GM18517 (cell line): Measurements from ENCODE around the gene KLHL17.

ENCODE experiments used
- ATAC-seq: cut with Tn5 transposase; IDR thresholded peaks from one replicate; pipeline ENCODE4 v1.9.1; 2021; ENCODE audit warnings: mild to moderate bottlenecking, moderate library complexity; ENCODE audit not compliant: unreplicated experiment

Gene KLHL17

DNA sequence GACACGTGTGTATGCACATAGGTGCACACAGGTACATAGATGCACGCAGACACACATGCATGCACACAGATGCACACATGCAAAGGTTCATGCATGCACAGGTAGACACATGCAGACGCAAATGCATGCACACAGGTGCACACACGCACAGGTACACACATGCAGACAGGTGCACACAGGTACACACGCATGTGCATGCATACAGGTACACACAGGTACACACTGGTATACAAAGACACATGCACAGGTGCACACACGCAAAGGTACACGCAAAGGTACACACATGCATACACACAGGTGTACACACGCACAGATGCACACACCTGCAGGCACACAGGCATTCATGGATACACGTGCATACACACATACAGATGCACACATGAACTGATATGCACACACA, 10.1 kb upstream of the KLHL17 start:
- no peak for ATAC-seq

DNA sequence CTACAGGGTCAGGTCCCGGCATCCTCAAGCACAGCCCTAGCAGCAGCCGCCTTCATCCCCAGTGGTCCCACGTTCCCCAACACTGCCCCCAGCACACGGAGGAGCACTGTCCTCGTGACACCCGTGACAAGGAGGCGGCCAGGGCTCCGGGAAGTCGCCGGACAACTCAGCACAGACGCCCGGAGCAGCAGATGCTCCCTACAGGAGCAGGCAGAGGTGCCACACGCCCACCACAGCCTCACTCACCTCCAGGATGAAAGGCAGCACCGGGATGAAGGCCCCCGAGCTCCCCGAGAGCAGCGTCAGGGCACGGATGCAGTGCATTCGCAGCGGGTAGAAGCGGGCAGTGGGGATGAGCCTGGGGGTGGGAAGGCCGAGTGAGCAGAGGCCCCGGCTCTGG, 9.5 kb upstream of the KLHL17 start:
- no peak for ATAC-seq

DNA sequence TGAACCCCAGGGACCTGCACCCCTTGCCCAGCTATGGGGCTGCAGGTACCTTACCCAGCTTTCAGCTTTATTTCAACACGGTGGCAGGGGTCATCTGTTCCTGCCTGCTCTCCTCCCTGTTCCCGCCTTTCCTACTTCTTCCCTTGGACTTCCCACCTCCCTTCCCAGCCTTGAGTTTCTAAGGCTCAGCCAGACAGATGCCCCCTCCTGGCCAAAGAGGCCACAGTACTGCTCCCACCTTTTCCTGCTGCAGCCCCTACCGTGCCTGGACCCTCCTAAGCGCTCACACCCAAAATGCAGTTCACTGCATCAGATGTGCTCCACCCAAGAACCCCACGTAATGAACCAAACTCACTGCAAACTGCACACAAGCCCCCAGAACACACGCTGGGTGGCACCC, 9.0 kb upstream of the KLHL17 start:
- no peak for ATAC-seq

DNA sequence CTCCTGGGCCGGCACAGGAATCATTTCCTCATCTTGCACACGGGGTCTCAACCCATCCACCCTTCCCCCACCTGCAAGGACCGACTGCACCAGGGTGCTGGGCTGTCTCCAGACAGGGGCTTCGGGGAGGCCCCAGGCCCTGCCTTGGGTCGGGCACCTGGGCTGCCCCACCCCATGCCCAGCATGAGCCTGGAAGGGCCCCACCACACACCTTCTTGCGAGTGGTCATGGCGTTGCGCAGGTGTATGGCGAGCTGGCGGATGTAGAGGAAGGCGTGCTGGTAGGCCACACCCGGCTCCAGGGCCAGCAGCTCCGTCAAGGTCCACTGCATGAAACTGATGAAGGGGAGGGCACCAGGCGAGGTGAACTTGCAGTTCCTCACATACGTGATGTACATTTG, 8.2 kb upstream of the KLHL17 start:
- no peak for ATAC-seq

DNA sequence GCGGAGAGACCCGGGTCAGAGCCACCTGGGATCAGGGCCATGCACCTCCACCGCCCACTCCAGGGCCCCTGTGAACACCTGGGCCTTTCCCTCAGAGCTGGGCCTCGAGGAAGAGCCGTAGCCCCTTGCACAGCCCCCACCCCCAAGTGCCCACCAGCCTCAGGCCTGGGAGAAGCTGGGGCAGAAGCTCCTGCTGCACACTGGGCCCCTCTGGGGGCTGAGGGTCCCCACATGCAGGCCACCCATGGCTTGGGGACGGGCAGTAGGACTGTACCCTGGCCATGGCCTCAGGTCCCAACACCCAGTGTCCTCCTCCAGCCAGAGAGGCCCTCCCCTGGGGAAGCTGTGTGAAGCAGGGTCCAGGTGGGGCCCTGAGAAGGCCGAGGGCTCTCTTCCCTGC, 7.8 kb upstream of the KLHL17 start:
- ATAC-seq, result no peak

DNA sequence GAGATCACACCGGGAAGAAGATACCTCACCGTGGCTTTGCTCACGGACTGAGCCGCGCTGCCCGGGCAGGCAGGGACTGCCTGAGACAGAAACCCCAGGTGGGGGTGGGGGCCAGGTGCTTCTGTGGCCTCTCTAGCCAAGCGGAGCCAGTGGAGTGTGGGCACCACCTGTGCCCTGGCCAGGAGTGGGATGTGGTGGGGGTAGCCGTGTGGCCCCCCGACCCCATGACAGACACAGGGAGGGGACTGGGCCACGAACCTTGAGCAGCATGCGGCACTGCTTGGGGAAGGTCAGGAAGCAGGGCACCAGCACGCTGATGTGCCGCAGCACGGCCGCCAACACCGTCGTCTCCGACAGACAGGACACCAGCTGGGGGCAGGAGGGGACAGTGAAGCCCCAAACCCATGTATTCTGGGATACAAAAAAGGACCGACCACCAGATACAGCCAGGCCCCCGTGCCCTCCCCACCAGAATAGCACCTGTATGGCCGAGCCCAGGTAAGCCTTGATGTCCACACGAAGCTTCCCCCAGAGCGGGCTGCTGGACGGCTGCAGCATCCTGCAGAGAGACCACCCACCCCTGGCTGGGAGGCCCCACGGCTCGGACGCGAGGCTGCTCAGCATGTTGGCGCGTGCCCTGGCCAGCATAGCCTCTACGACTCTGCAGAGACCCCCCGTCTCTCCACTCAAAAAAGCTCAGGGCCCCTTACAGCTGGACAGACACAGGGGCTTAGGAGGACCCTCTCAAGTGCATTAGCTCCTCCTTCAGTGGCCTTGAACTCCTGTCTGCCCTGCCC, 6.7 kb upstream of the KLHL17 start:
- ATAC-seq, result no peak

DNA sequence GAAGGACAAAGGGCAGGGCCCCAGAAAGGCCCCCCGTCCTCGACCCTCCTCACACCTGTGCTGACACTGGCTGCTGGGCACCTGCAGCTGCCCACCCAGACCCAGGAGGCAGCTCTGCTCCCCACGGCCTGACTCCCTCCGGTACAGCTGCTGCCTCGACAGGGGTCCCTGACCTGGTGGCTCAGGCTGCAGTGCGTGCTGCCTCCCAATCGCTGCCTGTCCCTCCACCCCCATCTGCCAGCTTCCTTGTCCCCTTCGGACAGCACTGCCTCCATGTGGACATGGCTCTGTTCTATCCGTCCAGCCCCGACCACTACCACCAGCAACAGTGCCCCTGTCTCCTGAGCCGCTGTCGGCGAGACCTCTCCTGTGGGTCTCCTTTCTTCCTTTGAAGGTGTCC, 5.5 kb upstream of the KLHL17 start:
- ATAC-seq, result no peak

DNA sequence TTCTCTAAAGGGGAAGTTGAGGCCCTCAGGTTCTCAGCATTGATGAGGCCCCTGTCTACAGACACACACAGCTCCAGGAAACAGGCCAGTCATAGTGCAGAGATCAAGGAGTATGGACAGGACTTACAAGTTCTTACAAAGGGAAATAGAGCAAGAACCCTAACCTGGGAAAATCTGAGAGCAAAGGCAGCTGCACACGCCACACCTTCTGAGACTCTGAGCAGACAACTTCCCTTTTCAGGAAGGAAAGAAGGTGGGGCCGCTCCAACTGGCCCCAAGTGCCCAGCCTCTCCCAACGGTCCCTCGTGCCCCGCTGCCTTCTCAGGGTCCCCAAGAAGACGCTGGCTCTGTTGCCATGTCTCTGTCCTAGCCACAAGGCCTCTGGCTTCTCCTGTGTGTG, 4.9 kb upstream of the KLHL17 start:
- no peak for ATAC-seq

DNA sequence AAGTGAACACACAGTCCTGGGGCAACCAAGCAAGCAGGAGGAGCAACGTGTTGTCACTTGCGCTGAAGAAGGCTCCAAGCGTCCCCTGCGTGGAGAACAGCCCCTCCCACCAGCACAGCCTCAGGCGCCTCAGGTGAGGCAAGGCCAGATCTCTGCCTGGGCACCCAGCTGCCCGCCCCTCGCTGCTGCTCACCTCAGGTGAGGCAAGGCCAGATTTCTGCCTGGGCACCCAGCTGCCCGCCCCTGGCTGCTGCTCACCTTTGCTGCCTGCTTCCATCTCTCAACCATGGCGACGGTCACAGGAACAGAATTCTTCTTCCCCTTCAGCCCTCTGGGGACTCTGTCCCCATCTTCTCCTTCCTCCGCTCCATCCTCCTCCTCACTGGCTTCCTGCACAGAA, 3.7 kb upstream of the KLHL17 start:
- no peak for ATAC-seq

DNA sequence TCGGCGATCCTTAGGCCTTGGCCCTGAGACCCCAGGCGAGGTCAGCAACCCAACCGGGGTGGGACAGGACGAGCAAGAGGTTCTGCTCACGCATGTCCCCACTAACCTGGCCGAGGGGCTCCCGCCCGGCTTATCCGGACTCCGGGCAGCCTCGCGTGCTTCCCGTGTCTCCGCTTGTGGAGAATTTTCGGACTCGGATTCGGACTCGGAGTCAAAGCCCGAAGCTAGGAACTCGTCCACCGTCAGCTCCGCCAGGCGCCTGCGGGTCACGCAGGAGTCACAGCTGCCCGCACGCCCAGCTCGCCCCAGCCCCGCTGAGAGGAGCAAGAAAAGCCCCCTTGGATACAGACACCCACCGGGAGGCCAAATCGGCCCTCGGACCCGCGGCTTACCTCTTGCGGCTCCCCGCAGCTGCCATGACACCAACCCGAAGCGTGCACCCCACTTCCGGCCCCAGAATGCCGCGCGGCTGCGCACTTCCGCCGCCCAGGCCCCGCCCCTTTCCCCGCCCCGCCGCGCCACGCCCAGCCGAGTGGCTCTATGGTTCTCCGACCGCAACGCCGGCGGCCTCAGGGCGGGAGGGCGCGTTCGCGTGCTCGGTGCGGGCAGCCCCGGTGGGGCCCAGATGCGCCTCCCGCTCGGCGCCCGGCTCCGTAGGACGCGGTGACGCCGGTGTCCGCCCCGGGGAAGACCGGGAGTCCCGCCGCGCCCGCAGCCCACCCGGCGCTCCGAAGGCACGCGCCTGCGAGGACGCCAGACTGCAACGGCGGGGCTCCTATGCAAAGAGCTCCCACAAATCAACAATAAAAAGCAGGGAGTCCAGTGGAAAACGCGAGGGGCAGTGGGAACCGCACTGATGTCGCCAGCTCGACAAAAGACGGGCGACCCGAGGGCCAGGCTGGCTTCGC, 1.3 kb upstream of the KLHL17 start, which contains the start of gene NOC2L:
Gene NOC2L (minus strand): TSS at position 434 of the 908 bp plus-strand sequence. CDS start 16 bp downstream, at position 418.
- ATAC-seq, result peak; percentile 57

DNA sequence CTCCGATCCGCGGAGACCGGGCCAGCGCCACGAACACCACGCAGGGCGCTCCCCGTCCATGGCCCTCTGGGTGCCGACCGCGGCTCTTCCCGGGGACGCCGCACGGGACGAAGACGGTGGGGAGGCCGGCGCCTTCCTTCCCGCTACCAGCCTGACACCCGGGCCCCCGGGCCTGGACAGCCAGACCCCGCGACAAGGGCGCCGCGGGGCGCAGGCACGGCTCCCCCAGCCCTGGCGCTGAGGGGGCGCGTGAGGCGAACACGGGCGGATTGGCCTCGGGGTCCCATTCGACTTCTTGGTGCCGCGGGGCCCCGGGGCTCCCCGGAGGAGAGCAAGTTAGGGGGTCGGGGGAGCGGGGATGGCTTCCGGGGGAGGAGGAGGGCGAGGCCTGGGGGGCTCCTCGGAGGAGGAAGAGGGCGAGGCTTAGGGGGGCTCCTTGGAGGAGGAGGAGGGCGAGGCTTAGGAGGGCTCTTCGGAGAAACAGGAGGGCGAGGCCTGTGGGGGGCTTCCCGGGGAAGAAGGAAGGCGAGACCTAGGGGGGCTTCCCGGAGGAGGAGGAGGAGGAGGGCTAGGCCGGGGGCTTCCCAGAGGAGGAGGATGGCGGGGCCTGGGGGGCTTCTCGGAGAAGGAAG, 537 bp upstream of the KLHL17 start:
- no peak for ATAC-seq

DNA sequence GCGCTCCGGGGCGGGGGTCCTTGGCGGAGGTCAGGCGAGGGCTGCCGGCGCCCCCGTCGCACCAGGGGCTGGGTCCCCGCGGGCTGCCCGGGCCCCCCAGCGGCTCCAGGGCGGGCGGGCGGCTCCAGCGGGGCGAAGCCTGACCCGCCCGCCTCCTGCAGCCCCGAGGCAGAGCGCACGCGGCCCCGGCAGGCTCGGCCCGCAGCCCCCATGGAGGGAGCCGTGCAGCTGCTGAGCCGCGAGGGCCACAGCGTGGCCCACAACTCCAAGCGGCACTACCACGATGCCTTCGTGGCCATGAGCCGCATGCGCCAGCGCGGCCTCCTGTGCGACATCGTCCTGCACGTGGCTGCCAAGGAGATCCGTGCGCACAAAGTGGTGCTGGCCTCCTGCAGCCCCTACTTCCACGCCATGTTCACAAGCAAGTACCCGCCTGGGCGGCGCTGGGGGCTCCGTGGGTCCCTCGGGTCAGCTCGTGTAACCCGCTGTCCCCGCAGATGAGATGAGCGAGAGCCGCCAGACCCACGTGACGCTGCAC, 817 bp downstream of the KLHL17 start:
- no peak for ATAC-seq

DNA sequence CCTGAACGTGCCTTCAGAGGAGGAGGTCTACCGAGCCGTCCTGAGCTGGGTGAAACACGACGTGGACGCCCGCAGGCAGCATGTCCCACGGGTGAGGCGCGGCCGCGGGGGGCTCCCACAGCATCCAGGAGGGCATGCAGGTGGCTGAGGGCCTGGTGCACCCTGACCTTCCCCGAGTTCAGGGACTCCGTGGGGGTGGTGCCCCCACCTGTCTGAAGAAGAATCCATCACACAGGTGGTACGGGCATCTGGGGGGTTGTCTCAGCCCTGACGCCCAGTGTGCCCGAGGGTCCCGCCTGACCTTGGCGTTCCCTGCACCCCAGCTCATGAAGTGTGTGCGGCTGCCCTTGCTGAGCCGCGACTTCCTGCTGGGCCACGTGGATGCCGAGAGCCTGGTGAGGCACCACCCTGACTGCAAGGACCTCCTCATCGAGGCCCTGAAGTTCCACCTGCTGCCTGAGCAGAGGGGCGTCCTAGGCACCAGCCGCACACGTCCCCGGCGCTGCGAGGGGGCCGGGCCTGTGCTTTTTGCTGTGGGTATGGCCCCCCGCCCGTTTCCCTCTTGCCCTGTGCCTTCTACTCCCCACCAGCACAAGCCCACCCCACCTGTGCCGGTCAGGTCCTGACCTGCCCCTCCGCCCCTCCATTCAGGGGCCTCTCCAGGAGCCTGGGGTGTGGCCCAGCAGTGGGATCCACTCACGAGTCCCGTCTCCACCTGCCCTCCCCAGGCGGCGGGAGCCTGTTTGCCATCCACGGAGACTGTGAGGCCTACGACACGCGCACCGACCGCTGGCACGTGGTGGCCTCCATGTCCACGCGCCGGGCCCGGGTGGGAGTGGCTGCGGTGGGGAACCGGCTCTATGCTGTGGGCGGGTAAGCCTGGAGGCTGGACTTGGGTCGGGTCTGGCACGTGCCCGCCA, 2.3 kb downstream of the KLHL17 start:
- ATAC-seq, result no peak

DNA sequence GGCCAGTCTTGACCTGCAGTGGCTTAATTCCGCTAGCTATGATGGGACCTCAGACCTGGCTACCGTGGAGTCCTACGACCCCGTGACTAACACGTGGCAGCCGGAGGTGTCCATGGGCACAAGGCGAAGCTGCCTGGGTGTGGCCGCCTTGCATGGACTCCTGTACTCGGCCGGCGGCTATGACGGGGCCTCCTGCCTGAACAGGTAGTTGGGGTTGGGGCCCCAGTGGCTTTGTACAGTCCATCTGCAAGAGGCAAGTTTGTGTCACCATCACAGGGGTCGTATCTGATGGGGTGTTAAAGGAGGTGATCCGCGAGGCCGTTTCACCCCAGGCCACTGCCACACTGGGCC, 2.9 kb downstream of the KLHL17 start:
- no peak for ATAC-seq

DNA sequence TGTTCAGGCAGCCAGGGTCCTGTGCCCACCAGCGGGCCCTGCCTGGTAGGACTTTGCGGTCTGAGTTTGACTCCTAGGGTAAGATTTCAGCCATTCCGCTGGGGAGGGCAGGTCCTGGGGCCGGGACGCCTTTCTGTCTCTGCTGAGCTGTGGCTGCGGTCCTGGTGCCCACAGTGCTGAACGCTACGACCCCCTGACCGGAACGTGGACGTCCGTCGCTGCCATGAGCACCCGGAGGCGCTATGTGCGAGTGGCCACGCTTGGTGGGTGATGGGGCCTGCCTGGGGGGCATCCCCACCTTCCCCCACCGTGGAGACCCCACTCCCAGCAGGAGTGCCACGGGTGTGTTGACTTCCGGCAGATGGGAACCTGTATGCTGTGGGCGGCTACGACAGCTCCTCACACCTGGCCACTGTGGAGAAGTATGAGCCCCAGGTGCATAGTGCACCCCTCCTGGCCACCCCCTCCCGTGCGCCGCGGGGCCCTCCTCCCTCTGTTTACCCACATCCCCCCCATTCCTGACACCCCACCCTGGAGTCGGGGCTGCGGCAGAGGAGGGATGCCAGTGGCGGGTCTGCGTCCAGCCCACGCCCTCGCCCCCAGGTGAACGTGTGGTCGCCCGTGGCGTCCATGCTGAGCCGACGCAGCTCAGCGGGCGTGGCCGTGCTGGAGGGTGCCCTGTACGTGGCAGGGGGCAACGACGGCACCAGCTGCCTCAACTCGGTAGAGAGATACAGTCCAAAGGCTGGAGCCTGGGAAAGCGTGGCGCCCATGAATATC, 3.6 kb downstream of the KLHL17 start:
- no peak for ATAC-seq

DNA sequence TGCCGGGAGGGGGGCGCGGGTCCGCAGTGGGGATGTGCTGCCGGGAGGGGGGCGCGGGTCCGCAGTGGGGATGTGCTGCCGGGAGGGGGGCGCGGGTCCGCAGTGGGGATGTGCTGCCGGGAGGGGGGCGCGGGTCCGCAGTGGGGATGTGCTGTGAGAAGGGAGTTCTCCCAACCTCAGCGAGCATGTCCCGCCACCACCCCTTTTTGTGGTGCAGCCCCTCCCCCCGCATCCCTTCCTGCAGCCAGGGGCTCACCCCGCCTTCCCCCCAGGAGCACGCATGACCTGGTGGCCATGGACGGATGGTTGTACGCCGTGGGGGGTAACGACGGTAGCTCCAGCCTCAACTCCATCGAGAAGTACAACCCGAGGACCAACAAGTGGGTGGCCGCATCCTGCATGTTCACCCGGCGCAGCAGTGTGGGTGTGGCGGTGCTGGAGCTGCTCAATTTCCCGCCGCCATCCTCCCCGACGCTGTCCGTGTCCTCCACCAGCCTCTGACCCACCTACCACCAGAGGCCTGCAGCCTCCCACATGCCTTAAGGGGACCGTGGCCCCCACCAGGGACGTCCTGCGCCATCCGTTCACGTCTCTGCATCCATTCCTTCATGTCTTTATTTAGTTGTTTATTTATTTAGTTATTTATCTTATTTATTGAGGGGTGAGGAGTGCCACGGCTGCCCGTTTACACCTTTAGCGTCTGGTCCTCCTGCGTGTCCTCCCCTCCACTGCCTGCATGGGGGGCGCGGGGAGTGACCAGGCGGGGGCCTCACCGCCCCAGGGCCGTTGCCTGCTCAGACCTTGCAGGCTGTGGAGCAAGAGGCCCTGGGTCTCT, 4.5 kb downstream of the KLHL17 start:
- ATAC-seq, result no peak

DNA sequence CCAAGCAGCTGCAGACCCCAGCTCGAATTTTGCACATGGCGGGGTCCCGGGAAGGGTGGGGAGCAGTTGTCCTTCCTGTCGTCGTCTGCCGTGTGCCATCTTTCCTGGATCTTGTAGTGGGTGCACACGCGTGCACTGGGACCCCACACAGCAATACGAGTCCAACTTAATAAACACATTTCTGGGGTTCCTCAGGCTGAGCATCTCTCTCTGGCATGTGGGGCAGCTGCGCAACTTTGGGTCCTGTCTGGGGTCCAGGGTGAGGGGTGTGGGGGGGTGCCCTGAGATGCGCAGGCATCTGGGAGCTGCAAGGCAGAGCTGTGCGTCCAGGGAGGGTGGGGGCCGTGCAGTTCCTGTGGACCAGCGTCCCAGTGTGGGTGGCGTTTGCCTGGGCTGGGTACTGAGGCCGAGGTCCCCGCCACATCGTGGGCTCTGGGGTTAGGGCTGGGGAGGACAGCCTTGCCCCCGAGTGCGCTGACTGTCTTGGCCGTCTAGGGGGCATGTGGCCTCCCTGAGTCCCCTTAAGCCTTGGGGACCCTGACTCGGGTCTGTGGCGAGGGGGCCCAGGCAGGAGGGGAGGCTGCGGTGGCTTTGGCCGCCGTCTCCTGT, 5.2 kb downstream of the KLHL17 start:
- no peak for ATAC-seq

DNA sequence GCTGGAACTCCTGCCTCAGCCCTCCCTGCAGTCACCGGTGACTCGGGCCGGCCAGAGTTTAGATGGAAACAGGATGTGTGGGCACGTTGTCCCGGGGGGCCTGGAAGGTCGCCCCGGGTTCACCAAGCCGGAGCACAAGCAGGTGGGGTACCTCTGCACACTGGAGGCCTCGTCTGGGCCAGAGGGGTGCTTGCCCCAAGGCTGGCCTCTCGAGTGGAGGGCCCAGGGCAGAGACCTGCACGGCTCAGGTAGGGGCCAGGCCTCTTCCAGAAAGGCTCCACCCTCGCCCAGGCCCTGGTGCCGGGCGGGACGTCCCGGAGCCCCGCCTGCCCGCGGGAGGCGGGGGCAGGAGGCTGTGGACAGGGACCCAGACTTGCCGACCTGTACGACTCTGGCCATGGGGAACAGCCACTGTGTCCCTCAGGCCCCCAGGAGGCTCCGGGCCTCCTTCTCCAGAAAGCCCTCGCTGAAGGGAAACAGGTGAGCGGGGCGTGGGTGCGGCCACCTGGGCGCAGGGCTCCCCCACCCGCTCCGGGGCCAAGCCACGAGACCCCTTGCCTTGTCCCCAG, 5.8 kb downstream of the KLHL17 start, which contains the start of gene PLEKHN1:
Gene PLEKHN1 (plus strand): TSS at position 348 of the 569 bp plus-strand sequence. CDS start 50 bp downstream, at position 398.
- ATAC-seq, result no peak
